GM21786 (cell line): ENCODE results near the gene CEP44.

Experiments used
- ATAC-seq: cut with Tn5 transposase; IDR thresholded peaks from one replicate; pipeline ENCODE4 v1.9.1; 2021; ENCODE audit not compliant: unreplicated experiment

CEP44 gene

DNA sequence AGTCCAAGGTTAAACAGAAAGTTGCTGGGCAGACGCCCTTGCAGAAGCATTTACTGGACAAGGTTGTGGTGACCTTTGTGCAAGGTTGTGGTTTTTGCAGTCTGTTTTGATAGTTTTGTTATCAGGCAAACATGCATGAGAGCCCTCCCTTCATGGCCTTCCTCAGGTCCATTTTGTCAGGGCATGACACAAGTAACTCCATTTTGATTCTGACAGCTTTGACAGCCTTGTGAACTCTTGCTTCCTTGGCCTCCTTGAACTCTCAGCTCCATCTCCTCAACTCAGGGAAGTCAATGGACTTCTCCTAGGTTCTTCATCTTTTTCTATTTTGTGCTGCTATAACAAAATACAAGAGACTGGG is 97.7 kb downstream of the CEP44 start:
- no peak for ATAC-seq
